Measurements from ENCODE around the gene UBASH3A.

GRCh38 chr21:42434884-42435283 lies 31.2 kb downstream of the UBASH3A start:
- TF ChIP-seq CTCF (IDR thresholded peaks at IDR 0.05) (no peak), POLR2A (IDR thresholded peaks at IDR 0.05) (no peak)
